NCI-H446 (cell line): ENCODE measurements around the gene SHQ1.
A peak's percentile ranks its signal among the peaks of the same experiment; 100 is the strongest.
"Not testable (repeated sequence)": the region's sequence is repeated elsewhere in the genome, so short reads cannot be mapped to it uniquely, and the experiment has no call there.

Experiments
- DNase-seq, 2 experiments: peaks; one replicate each; lab custom pipeline; 2025; lab: John Stamatoyannopoulos, UW

SHQ1 gene

DNA sequence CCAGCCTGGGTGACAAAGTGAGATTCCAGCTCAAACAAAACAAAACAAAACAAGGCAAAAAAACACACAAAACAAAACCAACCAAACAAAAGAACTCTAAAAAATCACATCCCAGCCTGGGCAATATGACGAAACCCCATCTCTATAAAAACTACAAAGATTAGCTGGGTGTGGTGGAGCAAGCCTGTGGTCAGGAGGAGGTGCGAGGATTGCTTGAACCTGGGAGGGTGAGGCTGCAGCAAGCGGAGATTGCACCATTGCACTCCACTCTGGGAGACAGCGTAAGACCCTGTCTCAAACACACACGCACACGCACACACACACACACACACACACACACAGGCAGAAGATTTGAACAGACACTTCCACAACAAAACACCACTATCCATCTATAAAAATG is 99.6 kb downstream of the SHQ1 start:
- no peak for DNase-seq

DNA sequence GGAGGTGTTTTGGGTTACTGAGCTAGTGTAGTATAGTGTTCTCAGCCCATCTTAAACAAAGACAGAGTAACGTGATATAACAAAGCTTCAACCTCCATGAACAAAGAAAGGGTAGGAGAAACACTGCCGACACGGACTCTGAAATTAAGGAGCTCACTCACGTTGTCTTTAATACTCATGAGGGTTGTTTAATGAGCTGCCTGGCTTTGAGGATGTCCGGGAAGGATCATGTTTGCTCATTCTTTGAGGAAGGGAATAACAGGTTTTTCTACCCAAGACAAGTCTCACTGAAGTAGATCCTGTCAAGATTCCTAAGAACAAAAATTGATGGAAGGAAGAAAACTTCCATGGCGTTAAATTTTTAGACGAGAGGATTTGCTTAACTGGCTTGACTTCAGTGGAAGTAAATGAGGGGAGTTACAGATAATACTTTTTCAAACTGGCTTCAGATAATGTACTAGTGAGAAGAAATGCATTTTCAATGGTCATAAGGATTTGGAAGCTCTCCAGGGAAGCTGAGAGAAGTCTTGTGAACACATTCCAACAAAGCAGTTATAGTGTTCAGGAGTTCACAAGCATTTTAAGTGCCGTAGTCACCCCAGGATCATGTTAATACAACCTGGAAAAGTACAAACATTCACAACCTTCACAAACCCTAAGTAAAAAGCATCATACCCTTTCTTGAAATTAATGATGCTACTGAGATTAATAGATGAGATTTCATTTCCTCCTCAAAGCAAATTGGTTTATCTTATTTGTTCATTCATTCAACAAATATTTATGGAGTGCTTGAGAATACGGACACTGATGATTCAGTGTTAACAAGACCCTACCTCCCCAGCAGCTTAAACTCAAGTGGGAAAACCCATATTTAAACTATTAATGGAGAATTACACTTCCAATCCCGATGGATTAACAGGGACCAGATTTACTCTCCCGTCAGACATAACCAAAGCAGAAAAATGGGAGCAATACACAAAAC is 101.5 kb downstream of the SHQ1 start:
- DNase-seq, result no peak

DNA sequence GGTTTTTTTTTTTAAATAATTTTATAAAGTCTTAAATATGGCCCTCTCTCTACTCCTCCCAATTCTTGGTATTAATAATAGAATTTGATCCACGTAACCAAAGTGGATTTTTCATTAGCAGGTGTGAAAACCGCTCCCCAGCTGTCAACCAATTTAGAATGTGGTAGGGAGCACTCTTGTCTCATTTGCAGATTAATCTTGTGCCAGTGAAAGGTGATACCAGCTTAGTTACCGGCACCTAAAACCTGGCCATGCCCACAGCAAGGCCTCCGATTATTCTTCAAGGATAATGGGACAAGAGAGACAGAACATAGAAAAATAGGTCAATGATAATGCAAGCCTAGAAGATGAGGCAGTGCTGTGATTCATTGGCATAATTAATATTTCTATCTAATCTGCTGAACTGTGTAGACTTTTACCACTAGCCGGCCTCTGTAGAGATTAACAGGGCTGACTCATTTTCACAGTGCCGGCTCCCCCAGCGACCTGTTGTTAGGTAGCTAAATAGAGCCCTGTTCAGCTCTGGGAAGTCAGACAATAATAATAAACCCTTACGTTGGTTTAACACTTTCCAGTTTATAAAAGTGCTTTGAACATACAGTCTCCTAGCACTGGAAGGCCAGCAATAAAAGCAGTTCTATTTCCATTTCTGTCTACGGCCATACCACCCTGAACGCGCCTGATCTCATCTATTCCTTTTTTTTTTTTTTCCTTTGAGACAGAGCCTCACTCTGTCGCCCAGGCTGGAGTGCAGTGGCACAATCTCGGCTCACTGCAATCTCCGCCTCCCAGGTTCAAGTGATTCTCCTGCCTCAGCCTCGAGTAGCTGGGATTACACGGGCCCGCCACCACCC is 102.9 kb downstream of the SHQ1 start:
- DNase-seq, result no peak

DNA sequence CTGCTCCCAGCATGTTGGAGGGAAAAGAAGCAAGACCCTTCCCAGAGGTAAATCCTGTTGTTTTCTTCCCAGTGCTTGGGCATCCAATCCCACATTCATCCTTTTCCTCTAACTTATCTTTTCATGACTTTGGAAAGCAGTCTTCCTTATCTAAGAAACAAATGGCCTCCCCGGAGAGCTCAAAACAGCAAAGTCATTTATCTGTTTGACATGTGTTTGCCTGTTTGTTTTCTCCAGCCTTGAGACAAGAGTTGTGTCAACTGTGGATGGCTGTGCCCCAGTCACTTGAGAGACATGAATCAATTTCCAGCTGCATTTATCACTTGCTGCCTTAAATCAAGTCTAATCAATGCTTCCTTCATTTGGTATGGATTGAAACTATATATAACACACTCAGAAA is 103.9 kb downstream of the SHQ1 start:
- no peak for DNase-seq

DNA sequence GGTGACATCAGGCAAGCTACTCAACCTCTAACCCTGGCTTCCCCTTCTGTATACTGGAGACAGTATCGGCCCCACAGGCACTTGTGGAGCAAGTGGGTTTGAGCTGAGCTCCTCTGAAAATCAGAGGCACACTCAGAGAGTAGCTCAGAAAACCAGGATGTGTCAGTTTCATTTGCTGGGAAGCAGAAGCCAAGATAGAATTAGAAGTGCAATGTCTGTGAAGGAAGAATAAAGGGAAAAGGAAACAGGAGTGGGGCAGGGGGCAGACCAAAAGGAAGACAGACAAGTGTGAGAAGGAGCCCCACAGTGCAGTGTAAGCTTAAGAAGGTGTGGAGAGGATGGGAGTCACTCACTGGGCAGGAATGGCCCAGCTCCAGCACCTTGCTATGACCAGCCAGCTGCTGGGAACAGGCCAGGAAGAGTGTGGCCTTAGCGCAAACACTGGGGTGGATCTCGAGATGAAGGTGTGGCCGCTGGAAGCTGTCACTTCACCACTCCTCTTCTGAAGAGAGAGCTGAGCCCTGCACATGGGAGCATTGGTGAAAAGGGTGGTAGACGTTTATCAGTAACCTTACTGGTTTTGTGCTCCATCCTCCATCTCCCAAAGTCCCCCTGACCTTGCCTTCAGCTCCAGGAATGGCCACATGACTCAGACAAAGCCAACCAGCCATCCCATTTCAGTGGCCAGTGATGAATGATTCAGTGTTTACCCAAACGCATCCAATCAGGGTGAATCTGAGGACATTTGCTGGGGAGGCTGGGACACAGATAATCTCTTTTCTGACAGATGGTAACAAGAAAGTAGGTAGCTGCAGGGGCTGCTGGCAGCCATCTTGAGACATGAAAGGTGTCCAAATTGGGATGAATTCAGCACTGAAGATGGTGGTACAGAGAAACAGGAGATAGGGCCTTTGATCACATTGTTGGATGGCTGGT is 108.4 kb downstream of the SHQ1 start:
- DNase-seq, result no peak

DNA sequence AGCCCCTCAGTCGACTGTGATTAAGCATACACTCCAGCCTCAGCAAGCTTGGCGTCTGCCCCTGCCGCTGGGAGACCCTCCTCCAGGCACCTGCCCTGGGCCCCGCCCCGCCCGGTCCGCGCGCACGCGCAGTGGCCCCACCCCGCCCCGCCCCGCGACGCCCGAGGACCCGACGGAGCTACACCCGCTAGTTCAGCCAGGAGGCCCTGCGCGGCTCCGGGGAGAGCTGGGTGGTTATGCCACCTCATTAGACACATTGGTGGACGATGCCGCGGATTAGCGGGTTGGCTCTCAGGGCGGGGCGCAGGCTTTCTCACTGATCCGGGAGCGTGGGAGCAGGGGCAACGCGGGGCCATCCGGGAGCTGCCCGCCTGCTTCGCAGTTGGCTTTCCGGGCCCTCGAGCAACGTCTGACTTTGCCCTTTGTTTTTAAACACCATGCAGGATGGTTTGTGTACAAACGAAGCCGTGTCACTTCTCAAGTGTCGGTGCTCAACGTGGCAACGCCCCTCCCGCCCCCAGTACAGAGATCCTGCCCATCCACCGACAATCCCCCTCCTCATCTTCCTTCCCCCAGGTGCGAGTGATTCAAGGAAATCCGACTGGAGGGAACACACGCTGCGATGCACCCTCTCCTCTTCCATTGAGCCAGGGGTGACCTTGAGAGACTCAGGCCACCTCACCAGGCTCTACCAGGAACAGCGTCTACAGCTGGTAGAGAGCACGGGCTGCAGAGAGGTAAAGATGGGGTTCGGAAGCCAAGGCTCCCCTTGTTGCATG is 109.3 kb downstream of the SHQ1 start:
- DNase-seq, result no peak

DNA sequence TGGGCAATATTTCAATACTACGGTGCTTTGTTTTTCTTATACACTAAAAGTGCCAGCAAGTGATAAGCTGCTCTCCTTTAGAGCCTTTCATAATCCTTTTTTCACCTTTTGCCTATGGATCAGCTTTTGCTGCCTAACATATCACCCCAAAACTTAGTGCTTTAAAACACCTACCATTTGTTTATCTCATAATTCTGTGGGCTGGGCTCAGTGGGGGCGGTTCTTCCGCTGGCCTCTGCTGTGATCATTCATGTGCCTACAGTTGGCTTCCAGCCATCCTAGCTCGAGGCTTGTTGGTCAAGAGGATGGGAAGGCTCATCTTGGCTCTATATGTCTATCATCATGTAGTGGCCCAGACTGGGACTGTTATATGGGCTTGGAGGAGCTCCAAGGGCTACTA is 113.2 kb downstream of the SHQ1 start:
- DNase-seq, result not testable (repeated sequence)

DNA sequence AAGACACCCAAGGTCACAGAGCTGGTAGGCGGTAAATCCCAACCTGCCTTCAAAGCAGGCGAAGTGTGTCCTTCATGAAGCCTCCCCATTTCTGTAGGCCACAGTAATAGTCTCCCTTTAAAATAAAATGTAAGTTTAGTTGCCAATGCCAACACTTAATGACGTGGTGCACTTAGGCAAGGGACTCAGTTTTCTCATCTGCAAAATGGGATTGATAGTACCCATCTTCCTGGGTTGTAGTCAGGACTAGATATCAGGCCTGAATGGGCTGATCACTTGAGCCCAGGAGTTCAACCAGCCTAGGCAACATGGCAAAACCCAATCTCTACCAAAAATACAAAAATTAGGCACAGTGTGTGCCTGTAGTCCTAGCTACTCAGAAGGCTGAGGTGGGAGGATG is 114.6 kb downstream of the SHQ1 start:
- no peak for DNase-seq

DNA sequence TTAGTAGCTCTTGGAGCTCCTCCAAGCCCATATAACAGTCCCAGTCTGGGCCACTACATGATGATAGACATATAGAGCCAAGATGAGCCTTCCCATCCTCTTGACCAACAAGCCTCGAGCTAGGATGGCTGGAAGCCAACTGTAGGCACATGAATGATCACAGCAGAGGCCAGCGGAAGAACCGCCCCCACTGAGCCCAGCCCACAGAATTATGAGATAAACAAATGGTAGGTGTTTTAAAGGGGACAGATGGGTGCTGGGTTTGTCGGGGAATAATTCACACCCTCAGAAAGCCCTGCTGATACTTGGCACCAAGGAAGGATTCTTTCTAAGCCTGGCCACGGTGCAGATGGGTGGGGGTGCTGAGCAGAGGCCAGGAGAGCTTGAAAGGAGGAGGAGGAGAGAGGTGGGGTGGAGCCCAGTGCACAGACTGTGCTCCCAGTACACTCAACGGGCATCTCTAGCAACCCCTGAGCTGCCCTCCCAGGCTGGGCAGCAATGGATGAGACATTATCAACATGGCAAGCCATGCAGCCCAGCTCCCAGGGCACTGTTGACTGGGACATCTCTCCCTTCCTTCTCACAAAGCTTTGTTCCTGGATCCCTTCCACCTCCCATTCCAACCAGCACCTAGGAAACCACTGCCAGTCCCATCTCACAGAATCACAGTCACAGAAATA is 115.4 kb downstream of the SHQ1 start:
- peak in 1 of 2 experiments; percentile 1 for DNase-seq

DNA sequence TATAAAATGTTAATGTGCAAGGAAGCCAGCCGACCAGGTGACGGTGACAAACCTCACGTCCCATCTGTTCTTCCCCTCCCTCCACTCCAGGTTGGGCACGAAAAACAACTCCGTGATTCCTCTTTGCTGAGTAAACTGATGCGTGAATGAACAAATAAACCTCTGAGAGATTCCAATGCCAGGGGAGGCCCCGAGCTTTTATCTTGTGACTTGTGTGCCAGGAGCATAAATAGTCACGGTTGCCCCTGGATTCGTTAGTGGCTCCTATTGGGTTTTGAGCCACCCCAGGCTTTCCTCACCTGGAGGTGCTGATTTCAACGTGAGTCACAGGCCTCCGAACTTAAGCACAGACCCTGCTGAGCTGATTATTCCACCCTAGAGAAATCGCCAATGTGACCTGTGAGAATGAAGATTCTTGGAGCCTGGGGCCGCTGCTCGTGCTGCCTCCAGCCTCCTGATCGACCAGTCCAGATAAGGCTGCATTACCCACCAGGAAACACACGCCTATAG is 119.2 kb downstream of the SHQ1 start:
- DNase-seq, result no peak

DNA sequence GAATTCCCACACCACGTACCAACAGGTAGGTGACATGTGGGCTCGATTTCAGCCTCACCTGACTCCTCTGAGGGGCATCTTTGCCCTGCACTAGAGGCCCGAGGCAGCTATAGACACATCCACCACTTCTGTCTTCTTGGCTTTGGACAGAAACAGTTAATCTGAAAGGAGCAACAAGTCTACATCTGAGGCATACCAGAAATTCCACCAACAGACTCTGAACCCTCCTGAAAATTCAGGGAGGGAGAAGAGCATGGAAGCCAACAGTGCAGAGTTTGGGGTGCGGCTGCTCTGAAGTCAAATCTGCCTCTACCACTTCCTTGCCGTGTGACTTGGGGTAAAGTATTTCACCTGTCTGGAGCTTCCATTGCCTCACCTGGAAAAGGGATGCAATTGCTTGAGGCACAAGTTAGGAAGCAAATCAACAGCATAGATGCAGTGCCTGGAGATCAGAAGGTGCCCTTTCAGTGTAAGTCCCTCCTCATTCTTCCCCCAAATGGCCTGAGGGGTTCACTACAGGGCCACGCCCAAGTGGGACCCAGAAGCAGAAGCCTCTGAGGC is 119.8 kb downstream of the SHQ1 start:
- DNase-seq, result no peak

DNA sequence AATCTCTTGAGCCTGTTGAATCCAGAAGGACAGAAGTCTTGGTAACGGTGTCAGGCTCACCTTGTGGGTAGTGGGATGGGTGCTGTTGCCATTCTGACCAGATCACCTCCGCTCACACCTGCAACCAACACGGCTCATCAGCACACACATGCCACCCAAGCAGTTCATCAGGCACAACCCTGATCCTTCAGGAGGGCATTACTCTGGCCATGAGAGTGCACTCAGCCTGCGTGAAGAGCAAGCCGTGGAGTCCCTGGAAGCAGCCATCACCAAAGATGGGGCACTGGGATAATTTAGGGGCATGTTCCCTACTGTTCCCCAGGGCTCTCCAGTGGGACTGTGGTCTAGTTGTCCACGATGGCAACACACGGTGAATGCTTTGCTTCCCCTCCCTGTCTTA is 120.5 kb downstream of the SHQ1 start:
- DNase-seq, result no peak

DNA sequence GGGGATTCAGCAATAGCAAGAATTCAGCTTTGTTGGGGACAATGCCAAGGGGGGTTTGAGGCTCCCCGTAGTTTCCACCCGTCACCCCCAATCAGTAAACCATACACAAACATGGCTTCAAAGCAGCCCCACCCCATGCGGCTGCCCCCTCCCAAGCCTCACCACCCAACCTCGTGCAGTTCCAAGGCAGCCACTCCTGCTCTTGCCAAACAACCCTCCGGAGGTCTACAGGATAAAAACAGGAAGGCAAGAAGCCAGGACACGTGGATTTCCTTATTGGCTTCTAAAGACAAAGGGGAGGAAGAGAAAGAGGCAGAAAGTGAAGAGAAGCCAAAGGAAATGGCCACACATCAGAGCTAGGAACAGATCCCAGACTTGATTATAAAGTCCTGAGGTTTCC is 121.1 kb downstream of the SHQ1 start:
- DNase-seq, result no peak

DNA sequence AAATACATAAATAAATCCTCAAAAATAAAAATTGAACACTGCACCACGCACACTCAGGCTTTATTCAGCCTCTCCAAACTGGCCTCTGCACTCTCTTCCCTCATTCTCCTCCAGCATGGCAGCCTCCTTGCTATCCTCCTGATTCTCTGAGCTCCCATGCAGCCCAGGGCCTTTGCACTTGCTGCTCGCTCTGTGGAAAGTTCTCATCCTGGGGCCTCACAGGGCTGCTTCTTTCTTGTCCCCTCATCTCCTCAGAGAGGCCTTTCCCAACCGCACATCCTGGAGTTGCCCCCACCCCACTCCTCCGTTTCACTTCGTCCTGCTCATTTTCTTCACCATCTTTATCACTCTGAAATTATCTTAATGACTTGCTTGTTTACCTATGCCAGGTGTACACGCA is 123.0 kb downstream of the SHQ1 start:
- DNase-seq, result no peak

DNA sequence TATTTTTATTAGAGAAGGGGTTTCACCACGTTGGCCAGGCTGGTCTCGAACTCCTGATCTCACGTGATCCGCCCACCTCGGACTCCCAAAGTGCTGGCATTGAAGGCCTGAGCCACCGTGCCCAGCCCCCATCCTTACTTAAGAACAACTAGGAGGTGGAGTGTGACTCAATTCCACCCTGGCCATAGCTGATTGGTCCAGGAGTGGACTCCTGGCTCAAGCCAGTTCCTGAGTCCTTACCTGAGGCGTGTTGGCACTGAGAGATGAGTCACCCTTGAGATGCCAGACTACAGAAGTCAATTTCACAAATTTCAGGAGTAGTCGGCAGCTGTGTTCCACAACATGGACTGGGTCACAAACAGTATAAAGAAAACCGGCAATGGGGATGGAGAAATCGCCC is 124.2 kb downstream of the SHQ1 start:
- DNase-seq, result no peak

DNA sequence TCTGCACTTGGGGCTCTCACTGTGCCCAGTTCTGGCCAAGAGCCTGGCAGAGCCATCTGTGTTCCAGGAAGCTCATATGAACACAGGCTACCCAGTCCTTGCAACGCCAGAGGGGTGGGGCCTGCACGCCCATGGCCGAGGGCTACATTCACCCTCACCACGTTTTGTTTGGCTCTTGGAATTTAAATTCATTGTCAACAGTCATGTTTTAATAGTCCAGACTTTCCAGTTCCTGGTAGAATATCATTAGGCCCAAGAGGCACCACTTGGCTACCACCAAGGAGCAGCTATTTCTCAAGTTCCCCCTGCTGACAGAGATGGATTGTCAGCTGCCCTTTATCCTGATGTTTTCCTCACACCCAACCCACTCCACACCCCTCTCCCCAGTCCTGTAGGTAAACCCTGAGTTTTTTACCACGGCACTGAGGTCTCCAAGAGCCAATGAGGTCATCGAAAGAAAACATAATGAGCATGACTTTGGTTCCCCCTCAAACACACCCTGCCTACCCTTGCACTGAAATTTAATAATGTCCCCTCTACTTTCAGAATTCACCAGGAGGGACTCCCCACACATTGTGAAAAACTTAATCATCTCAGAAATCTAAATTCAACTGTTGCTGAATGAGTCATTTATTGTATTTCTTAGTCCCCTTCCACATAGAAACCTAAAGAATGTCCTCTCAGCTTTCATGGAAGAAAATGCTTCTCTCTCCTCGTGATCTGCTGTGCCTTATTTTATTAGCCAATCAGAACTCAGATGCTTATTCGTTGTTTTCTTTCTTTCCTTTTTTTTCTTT is 125.1 kb downstream of the SHQ1 start:
- DNase-seq, result peak in 1 of 2 experiments; percentile 56

DNA sequence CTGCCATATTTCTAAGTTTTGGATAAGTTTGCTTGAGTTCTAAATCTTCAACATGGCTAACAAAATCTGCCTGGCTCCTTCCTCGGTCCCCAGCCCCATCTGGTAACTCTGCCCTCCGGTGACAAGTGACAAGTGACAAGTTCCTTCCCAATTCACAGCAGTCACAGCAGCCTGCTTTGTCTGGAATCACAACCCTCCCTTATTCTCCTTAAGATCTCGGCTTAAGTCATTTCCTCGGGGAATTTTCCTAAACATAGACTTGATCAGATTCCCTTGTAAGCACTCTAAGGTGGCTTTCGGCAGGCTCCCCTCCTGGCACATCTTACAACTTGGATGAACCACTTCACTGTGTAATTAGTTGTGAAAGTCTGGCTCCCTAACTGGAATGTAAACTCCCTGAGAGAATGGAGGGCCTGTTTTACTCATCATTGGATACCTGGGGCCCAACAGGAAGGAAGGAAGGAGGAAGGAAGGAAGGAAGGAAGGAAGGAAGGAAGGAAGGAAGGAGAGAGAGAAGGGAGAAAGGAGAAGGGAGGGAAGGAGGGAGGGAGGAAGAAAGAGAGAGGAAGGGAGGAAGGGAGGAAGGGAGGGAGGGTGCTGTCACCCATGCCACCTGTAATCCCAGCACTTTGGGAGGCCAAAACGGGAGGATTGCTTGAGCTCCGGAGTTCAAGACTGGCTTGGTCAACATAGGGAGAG is 126.4 kb downstream of the SHQ1 start:
- DNase-seq, result no peak

DNA sequence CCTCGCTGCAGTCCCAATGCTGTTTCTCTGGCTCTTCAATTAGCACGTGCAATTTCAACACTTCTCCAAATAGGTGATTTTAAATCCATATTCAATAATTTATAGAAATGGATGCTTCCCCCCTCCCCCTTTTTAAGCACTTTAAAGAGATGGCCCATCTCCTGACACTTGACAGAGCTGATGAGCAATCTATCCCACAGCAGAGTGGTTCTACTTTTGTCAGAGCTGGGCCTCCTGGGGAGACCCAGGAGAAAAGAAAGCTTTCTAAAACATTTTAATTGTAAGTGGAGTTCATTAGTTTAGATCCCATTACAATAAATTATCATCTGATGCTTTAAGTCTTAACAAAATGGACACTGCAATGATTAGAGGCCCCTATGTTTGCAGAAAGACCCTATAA is 127.7 kb downstream of the SHQ1 start:
- no peak for DNase-seq
